Measurements from ENCODE around the gene RPL18.

RPL18 gene

DNA sequence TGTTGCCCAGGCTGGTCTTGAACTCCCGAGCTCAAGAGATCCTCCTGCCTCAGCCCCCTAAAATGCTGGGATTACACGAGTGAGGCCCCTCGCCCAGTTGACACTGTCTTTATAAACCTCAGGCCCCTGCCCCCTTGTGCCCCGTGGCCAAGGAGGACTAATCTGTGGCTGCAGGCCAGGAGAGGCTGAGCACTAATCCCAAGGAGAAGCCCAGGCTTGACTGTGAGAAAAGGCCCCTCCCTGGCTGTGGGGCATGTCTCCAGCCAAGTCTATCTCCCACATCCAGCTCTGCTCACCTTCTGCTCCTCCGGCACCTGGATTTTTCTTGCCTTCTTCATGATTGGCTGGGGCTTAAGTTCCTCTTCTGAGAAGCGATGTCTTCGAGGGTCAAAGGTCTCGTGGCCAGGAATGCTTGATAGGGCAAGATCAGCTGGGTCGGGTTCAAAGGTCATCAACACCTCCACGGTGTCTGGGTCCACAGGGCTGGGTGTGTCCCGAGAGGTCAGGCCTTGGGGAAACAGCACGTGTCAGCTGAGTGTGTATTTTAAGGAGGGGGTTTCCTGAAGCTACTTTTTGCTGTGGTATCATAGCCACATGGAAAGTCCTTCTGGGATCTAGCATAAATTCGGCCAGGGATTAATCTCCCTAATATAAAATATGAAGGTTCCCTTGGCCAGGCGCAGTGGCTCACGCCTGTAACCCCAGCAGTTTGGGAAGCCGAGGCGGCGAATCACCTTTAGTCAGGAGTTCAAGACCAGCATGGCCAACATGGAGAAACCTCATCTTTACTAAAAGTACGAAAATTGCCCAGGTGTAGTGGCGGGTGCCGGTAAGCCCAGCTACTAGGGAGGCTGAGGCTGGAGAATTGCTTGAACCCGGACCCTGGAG is 14.4 kb upstream of the RPL18 start:
- TF ChIP-seq ZFX (IDR thresholded peaks at IDR 0.05), result no peak
- TF ChIP-seq, protein P1, sequence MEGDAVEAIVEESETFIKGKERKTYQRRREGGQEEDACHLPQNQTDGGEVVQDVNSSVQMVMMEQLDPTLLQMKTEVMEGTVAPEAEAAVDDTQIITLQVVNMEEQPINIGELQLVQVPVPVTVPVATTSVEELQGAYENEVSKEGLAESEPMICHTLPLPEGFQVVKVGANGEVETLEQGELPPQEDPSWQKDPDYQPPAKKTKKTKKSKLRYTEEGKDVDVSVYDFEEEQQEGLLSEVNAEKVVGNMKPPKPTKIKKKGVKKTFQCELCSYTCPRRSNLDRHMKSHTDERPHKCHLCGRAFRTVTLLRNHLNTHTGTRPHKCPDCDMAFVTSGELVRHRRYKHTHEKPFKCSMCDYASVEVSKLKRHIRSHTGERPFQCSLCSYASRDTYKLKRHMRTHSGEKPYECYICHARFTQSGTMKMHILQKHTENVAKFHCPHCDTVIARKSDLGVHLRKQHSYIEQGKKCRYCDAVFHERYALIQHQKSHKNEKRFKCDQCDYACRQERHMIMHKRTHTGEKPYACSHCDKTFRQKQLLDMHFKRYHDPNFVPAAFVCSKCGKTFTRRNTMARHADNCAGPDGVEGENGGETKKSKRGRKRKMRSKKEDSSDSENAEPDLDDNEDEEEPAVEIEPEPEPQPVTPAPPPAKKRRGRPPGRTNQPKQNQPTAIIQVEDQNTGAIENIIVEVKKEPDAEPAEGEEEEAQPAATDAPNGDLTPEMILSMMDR (conservative IDR thresholded peaks at IDR 0.05), result no peak
- H3K27ac ChIP-seq, result peak overlapping the region; percentile 92

DNA sequence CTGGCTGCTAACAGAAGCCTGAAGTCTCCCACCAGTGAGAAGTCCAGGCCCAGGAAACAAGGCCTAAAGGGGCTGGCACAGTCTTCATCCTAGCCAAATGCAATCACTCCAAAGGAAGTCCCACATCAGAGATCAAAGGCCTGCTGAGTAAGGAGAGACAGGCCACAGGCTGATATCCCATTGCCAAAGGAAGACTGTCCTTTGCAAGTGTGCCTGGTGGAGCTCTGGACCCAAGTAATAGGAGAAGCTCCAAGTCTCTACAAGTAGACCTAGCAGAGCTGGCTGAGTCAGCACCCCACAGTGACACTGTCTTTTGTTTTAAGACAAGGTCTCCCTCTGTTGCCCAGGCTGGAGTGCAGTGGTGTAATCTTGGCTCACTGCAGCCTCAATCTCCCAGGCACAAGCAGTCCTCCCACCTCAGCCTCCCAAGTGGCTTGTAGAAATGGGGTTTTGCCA is 13.7 kb upstream of the RPL18 start:
- TF ChIP-seq, protein P1 (conservative IDR thresholded peaks at IDR 0.05), result no peak
- TF ChIP-seq ZFX (IDR thresholded peaks at IDR 0.05), result no peak
- peak overlapping the region; percentile 92 for H3K27ac ChIP-seq

DNA sequence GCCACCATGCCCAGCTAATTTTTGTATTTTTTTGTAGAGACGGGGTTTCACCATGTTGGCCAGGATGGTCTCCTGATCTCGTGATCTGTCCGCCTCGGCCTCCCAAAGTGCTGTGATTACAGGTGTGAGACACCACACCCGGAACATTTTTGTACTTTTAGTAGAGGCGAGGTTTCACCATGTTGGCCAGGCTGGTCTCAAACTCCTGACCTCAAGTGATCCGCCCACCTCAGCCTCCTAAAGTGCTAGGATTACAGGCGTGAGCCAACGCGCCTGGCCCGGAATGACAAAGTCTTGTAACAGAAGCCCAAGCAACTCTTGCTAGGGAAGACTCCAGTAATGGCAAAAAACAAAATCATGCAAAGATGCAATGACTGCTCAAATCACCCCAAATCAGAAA is 13.3 kb upstream of the RPL18 start:
- H3K27ac ChIP-seq, result peak overlapping the region; percentile 92

DNA sequence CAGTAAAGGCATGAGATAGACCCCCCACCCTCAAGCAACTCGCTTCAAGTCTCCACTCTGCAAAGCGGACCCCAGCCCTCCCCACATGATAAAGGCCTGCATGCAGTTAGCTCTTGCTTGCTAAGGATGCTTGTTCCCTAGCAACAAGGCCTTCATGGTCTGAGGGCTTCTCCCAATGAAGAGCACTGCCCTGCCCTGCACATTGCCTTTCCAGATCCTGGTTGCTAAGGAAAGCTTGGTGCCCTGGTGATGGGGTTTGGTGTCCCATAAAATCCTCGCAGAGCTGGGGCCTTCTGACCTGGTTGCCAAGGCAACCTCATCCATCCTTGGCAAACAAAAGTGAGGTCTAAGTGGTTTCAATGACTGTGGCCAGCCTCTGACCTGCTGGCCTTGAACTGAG is 12.2 kb upstream of the RPL18 start:
- H3K27ac ChIP-seq, result peak overlapping the region; percentile 93

DNA sequence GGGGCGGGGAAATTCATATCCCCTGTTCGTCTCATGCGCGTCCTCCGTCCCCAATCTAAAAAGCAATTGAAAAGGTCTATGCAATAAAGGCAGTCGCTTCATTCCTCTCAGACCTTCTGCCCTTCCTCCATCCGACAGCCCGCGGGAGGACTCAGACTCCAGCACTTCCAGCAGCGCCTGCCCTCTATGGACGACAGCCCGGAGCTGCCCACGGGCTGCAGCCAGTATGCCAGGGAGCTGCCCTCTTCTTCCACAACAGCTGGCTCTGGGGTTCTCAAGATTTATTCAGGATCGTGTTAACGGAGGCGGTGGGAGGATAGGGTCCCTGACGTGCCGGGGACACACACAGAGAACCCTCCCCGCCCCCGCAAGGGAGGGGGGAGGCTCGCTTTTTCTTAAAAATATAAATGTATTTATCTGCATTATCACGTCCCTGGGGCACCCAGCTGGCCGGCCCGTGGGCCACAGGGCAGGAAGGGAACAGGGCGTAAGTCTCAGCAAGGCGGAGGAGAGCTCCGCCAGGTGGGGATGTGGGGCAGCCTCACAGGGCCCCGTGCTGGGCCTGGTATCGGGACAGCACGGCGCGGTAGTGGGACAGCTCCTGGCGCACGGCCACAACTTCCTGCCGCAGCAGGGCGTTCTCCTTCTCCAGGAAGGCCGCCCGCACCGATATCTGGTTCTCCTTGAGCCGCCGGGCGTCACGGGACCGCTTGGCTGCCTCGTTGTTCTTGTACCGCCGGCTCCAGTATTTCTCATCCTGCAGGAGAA is 11.5 kb upstream of the RPL18 start:
- H3K27ac ChIP-seq, result peak overlapping the region; percentile 93
- no peak for TF ChIP-seq ZFX (IDR thresholded peaks at IDR 0.05)
- TF ChIP-seq, protein P1 (conservative IDR thresholded peaks at IDR 0.05), result peak; percentile 45; the same call in 1 of the 2 replicates

More for the DNA sequence above, 12.2 kb upstream of the RPL18 start:
- no peak for TF ChIP-seq ZFX (IDR thresholded peaks at IDR 0.05)
- TF ChIP-seq, protein P1 (conservative IDR thresholded peaks at IDR 0.05), result no peak

DNA sequence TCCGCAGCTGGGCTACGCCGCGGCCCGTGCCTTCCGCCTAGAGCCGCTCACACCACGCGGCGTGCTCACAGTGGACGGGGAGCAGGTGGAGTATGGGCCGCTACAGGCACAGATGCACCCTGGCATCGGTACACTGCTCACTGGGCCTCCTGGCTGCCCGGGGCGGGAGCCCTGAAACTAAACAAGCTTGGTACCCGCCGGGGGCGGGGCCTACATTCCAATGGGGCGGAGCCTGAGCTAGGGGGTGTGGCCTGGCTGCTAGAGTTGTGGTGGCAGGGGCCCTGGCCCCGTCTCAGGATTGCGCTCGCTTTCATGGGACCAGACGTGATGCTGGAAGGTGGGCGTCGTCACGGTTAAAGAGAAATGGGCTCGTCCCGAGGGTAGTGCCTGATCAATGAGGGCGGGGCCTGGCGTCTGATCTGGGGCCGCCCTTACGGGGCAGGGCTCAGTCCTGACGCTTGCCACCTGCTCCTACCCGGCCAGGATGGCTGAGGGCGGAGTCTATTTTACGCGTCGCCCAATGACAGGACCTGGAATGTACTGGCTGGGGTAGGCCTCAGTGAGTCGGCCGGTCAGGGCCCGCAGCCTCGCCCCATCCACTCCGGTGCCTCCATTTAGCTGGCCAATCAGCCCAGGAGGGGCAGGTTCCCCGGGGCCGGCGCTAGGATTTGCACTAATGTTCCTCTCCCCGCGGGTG is 10.8 kb upstream of the RPL18 start:
- H3K27ac ChIP-seq, result peak overlapping the region; percentile 93
- no peak for TF ChIP-seq ZFX (IDR thresholded peaks at IDR 0.05)
- TF ChIP-seq, protein P1 (conservative IDR thresholded peaks at IDR 0.05), result no peak

DNA sequence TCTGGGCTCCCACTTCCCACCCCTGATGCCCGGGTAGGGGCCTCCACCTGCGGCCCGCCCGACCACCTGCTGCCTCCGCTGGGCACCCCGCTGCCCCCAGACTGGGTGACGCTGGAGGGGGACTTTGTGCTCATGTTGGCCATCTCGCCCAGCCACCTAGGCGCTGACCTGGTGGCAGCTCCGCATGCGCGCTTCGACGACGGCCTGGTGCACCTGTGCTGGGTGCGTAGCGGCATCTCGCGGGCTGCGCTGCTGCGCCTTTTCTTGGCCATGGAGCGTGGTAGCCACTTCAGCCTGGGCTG is 10.3 kb upstream of the RPL18 start:
- TF ChIP-seq ZFX (IDR thresholded peaks at IDR 0.05), result no peak
- TF ChIP-seq, protein P1 (conservative IDR thresholded peaks at IDR 0.05), result no peak
- H3K27ac ChIP-seq, result peak overlapping the region; percentile 93; the same call in 1 of the 2 replicates

All from C4-2B (cell line).